HG03432 (cell line): ENCODE results near the gene HLA-DRB1.
"Not testable (repeated sequence)": the region's sequence is repeated elsewhere in the genome, so short reads cannot be mapped to it uniquely, and the experiment has no call there.

Experiments
- ATAC-seq: cut with Tn5 transposase; IDR thresholded peaks from one replicate; pipeline ENCODE4 v1.9.1; 2021; ENCODE audit warnings: mild to moderate bottlenecking, moderate library complexity; ENCODE audit not compliant: unreplicated experiment

Gene HLA-DRB1

GRCh38 chr6:32589596-32590449, at the start of gene HLA-DRB1:
Gene HLA-DRB1 (minus strand): TSS chr6:32589848. CDS start chr6:32589742, 106 bp downstream.
- ATAC-seq: peak; percentile 92

- ATAC-seq: no peak
Observed at GRCh38 chr6:32638532-32639219, 49.0 kb upstream of the HLA-DRB1 start.

GRCh38 chr6:32637883-32638282, 48.2 kb upstream of the HLA-DRB1 start:
- no peak for ATAC-seq

- ATAC-seq: peak; percentile 81
Observed at GRCh38 chr6:32637219-32637880, 47.7 kb upstream of the HLA-DRB1 start, which contains the start of gene HLA-DQA1. Gene HLA-DQA1 (plus strand): TSS chr6:32637406. CDS start chr6:32637459, 53 bp downstream.

- no peak for ATAC-seq
Observed at GRCh38 chr6:32635526-32636123, 46.0 kb upstream of the HLA-DRB1 start.

GRCh38 chr6:32629793-32630192, 40.1 kb upstream of the HLA-DRB1 start:
- ATAC-seq: not testable (repeated sequence)

GRCh38 chr6:32627831-32628230, 38.2 kb upstream of the HLA-DRB1 start:
- ATAC-seq: peak; percentile 47

- ATAC-seq: no peak
Observed at GRCh38 chr6:32627249-32627648, 37.6 kb upstream of the HLA-DRB1 start.

GRCh38 chr6:32625137-32625536, 35.5 kb upstream of the HLA-DRB1 start:
- no peak for ATAC-seq

GRCh38 chr6:32624565-32624964, 34.9 kb upstream of the HLA-DRB1 start:
- ATAC-seq: no peak

- no peak for ATAC-seq
Observed at GRCh38 chr6:32623693-32624092, 34.0 kb upstream of the HLA-DRB1 start.

GRCh38 chr6:32622545-32623401, 33.1 kb upstream of the HLA-DRB1 start:
- ATAC-seq: peak; percentile 66

- ATAC-seq: no peak
Observed at GRCh38 chr6:32621372-32621771, 31.7 kb upstream of the HLA-DRB1 start.

GRCh38 chr6:32617751-32618150, 28.1 kb upstream of the HLA-DRB1 start:
- ATAC-seq: no peak

GRCh38 chr6:32615885-32616532, 26.4 kb upstream of the HLA-DRB1 start:
- no peak for ATAC-seq

GRCh38 chr6:32614366-32615081, 24.9 kb upstream of the HLA-DRB1 start:
- ATAC-seq: no peak

- ATAC-seq: no peak
Observed at GRCh38 chr6:32613475-32613874, 23.8 kb upstream of the HLA-DRB1 start.

- no peak for ATAC-seq
Observed at GRCh38 chr6:32610682-32611296, 21.1 kb upstream of the HLA-DRB1 start.
